Spinal cord (tissue), 4 donors: ENCODE measurements around the gene AP2B1. TPM values are rescaled to one million over a fixed set of nuclear protein-coding genes. Genes with fewer than 3 reads are reported as not detected.
A peak's percentile ranks its signal among the peaks of the same experiment; 100 is the strongest.

Experiments used
- polyA plus RNA-seq, 2 donors: library from polyadenylated mRNA; unstranded; fragments of 120-200 nt; gene quantifications; one replicate each; pipeline ENCODE4 v1.2.1, GENCODE V29; 2013; ENCODE audit not compliant: insufficient read length in 2 of 2
- small RNA-seq: library from RNA; depleted of rRNA; stranded (forward); fragments of <200 nt; gene quantifications from one replicate; pipeline ENCODE3, GENCODE V24; 2014; ENCODE audit warnings: low replicate concordance
- total RNA-seq, 2 donors: library from RNA; depleted of rRNA in 1 of 2; stranded (reverse); fragments of 120-200 nt in 1 of 2; fragments of >200 nt in 1 of 2; gene quantifications; one replicate each; pipeline versions ENCODE4 v1.2.3 to v1.2.4, GENCODE V29; 2013 to 2014

AP2B1 gene
- total and polyA plus RNA-seq, 4 donors: 115 to 287 (median 217) TPM

Small RNA genes lying within 50 kb of the gene (small RNA-seq; reads per million reads assigned to genes)
- not detected for gene AC004134.1
- gene AC015911.1: not detected
- gene SNORD7: 30.4 reads per million, percentile 97 among the genes with 10 or more reads in this experiment

Other genes with a start within 250 kb of the AP2B1 start
- gene SLFN11, start 213.7 kb upstream of the AP2B1 start, total RNA-seq: 10 to 100 TPM; 28.1 to 32.2 TPM
- gene SLFN11, start 213.7 kb upstream of the AP2B1 start, polyA plus RNA-seq: 1 to 10 TPM; 6.1 to 7.6 TPM
- 10 to 100 TPM; 16.8 to 18.5 TPM for gene SLFN12, start 154.8 kb upstream of the AP2B1 start, total RNA-seq
- gene SLFN12, start 154.8 kb upstream of the AP2B1 start, polyA plus RNA-seq: 1 to 10 TPM; 2.9 to 3.5 TPM
- 1 to 10 TPM; 1.6 to 7.7 TPM for gene SLFN13, start 138.6 kb upstream of the AP2B1 start, total RNA-seq
- 1 to 10 TPM; 1.0 to 1.8 TPM for gene SLFN13, start 138.6 kb upstream of the AP2B1 start, polyA plus RNA-seq
- under 1 TPM; 0.22 to 0.30 TPM for gene SLFN12L, start 49.6 kb upstream of the AP2B1 start, total RNA-seq
- under 1 TPM in 1 of 2 donors, not detected in 1; 0.11 TPM for gene SLFN12L, start 49.6 kb upstream of the AP2B1 start, polyA plus RNA-seq
- 1 to 10 TPM in 1 of 2 donors, under 1 TPM in 1; 0.50 to 1.4 TPM for gene SLFN14, start 26.5 kb upstream of the AP2B1 start, total RNA-seq
- under 1 TPM in 1 of 2 donors, not detected in 1; 0.09 TPM for gene SLFN14, start 26.5 kb upstream of the AP2B1 start, polyA plus RNA-seq
- 10 to 100 TPM in 1 of 2 donors, 1 to 10 TPM in 1; 6.4 to 15.9 TPM for gene PEX12, start 8.8 kb upstream of the AP2B1 start, total RNA-seq
- gene PEX12, start 8.8 kb upstream of the AP2B1 start, polyA plus RNA-seq: 10 to 100 TPM; 13.3 to 15.8 TPM
- 10 to 100 TPM in 1 of 2 donors, 1 to 10 TPM in 1; 8.2 to 11.0 TPM for gene RASL10B, start 144.3 kb downstream of the AP2B1 start, total RNA-seq
- gene RASL10B, start 144.3 kb downstream of the AP2B1 start, polyA plus RNA-seq: 10 to 100 TPM; 45.4 to 49.2 TPM
- 1 to 10 TPM in 1 of 2 donors, under 1 TPM in 1; 0.69 to 3.4 TPM for gene GAS2L2, start 165.9 kb downstream of the AP2B1 start, total RNA-seq
- gene GAS2L2, start 165.9 kb downstream of the AP2B1 start, polyA plus RNA-seq: 1 to 10 TPM; 3.0 to 3.6 TPM
- not detected for gene C17orf50, start 173.6 kb downstream of the AP2B1 start, total RNA-seq
- gene C17orf50, start 173.6 kb downstream of the AP2B1 start, polyA plus RNA-seq: 1 to 10 TPM in 1 of 2 donors, under 1 TPM in 1; 0.68 to 1.6 TPM
- gene MMP28, start 208.3 kb downstream of the AP2B1 start, total RNA-seq: 10 to 100 TPM; 12.8 to 18.5 TPM
- 10 to 100 TPM; 34.9 to 39.8 TPM for gene MMP28, start 208.3 kb downstream of the AP2B1 start, polyA plus RNA-seq
- gene TAF15, start 222.2 kb downstream of the AP2B1 start, total RNA-seq: 10 to 100 TPM; 54.2 to 95.9 TPM
- 100 to 1,000 TPM; 203 to 217 TPM for gene TAF15, start 222.2 kb downstream of the AP2B1 start, polyA plus RNA-seq